Right atrium auricular region (tissue), 2 donors: ENCODE results near the gene MTERF4. TPM values are rescaled to one million over a fixed set of nuclear protein-coding genes. Genes with fewer than 3 reads are reported as not detected.

Experiments used
- DNase-seq: peaks from one replicate; pipeline ENCODE4 v3.0.0-alpha.2; 2019; ENCODE audit warnings: low spot score
- H3K27ac ChIP-seq, 2 donors: fragments of 200-600 bp; sonication (generic); 1 replicate in 1 of 2; 2 replicates in 1 of 2; pipeline ENCODE4 v1.5.1; 2016 to 2019
- H3K27me3 ChIP-seq, 2 donors: fragments of 200-600 bp; sonication (generic); one replicate each; pipeline versions ENCODE4 v1.5.1 to v1.6.0; 2017 to 2019
- H3K36me3 ChIP-seq: fragments of 200-600 bp; sonication (generic); one replicate; pipeline ENCODE4 v1.5.1; 2016
- H3K4me1 ChIP-seq, 2 donors: fragments of 200-600 bp; sonication (generic); one replicate each; pipeline versions ENCODE4 v1.5.1 to v1.6.0; 2017 to 2019
- H3K4me3 ChIP-seq, 2 donors: fragments of 200-600 bp; sonication (generic); 1 replicate in 1 of 2; 2 replicates in 1 of 2; pipeline ENCODE4 v1.5.1; 2017 to 2019; ENCODE audit warnings: mild to moderate bottlenecking in 1 of 2, moderate library complexity in 1 of 2
- H3K9me3 ChIP-seq, 2 donors: fragments of 200-600 bp; sonication (generic); one replicate each; pipeline ENCODE4 v1.5.1; 2019
- CTCF ChIP-seq, 2 donors: fragments of 200-600 bp; sonication (generic); IDR thresholded peaks; one replicate each; pipeline ENCODE4 v1.5.1; 2019; ENCODE audit warnings: antibody characterized with exemption in 2 of 2
- total RNA-seq, 2 donors: library from RNA; depleted of rRNA; stranded (reverse); fragments of >200 nt; gene quantifications; one replicate each; pipeline ENCODE4 v1.1.0, GENCODE V29; 2016

The MTERF4 gene
- total RNA-seq, 2 donors from 2014 or later = 20.6 to 25.3 TPM

DNA sequence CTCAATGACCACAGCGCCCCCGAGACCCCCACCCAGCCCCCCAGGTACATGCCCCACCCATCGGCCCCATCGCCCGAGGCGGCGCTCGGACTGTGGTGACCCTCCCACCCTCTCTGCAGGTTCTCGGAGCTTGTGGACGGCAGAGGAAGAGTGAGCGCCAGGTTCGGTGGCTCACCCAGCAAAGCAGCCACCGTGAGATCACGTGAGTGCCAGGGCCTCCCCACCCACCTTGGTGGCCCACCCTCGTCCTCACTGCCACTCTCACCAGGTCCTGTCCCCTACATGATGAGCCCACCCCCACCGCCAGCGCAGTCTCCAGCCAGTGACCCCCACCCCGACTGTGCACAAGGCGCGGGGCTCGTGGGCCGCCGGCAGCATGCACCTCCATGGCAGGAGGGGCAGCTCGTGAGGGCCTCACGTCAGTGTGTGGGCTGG is 30.4 kb downstream of the MTERF4 start:
- Histone ChIP-seq H3K27me3 (no peaks in the 10 kb centered on the region), H3K27ac (no peak overlapping the region), H3K4me1 (no peaks in the 10 kb centered on the region), H3K4me3 (no peak overlapping the region), H3K9me3 (no peaks in the 10 kb centered on the region), H3K36me3 (peaks cover 29% of the 10 kb centered on the region)
- DNase-seq = no peak
- no peak for TF ChIP-seq CTCF (IDR thresholded peaks at IDR 0.05)

DNA sequence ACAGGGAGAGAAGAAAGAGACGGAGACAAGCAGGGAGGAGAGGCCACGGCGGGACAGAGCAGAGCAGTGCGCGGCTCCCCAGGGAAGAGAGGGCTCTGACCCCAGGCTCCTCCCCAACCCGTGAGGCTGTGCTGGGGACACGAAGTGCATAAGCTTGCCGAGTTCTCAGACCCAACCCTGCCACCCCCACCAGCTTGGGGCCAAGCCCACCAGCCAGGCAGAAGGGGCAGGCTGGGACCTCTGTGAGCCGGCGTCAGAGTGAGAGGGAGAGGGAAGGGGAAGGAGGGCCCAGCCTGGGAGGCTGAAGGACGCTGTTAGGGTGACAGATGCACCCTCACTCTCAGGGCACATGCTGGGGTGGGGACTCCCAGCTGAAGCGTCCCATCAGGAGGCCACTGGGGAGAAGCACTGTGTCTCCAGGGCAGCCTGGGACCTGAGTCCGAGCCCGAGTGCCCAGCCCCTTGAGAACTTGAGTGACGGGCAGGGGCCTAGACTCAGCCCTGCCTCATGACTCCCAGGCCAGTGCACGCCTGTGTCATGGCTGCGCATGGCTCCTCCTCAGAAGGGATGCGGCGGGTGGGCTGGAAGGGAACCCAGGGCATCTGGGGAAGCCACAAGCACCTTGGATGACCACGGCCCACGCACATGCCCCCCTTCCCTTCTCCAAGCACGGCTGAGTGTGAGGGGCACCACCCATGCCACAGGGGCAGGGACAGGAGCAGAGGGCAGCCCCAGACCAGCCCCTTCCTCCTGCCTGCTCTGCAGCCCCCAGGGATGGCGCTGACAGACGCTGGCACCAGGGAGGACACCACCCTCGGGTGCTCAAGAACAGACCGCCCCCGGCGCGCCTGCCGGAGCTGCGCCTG is 31.0 kb downstream of the MTERF4 start:
- Histone ChIP-seq H3K36me3 (peaks cover 29% of the 10 kb centered on the region), H3K27ac (no peak overlapping the region), H3K4me1 (no peaks in the 10 kb centered on the region), H3K27me3 (no peaks in the 10 kb centered on the region), H3K4me3 (no peak overlapping the region), H3K9me3 (no peaks in the 10 kb centered on the region)
- DNase-seq = no peak
- no peak for TF ChIP-seq CTCF (IDR thresholded peaks at IDR 0.05)

- Histone ChIP-seq H3K36me3 (peaks cover 26% of the 10 kb centered on the region), H3K9me3 (no peaks in the 10 kb centered on the region)
- DNase-seq = no peak
These were observed 31.7 kb downstream of the MTERF4 start for GRCh38 chr2:241070361-241070760.

DNA sequence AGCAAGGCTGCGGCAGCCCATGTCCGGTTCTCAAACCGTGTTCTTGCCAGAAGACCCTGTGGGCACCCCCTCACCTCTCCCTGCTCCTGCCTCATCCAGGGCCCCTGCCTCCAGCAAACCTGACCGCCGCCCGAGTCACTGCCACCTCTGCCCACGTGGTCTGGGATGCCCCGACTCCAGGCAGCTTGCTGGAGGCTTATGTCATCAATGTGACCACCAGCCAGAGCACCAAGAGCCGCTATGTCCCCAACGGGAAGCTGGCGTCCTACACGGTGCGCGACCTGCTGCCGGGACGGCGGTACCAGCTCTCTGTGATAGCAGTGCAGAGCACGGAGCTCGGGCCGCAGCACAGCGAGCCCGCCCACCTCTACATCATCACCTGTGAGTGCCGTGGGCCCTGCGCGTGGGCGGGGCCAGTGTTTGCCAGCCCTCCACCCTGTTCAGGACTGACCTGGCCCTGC is 32.2 kb downstream of the MTERF4 start:
- peaks cover 21% of the 10 kb centered on the region for H3K36me3 ChIP-seq

More at GRCh38 chr2:241070361-241070760, 31.7 kb downstream of the MTERF4 start:
- TF ChIP-seq CTCF (IDR thresholded peaks at IDR 0.05) = no peak
- H3K4me3 ChIP-seq = no peak overlapping the region
- no peak overlapping the region for H3K27ac ChIP-seq
- H3K4me1 ChIP-seq = no peaks in the 10 kb centered on the region
- H3K27me3 ChIP-seq = no peaks in the 10 kb centered on the region

DNA sequence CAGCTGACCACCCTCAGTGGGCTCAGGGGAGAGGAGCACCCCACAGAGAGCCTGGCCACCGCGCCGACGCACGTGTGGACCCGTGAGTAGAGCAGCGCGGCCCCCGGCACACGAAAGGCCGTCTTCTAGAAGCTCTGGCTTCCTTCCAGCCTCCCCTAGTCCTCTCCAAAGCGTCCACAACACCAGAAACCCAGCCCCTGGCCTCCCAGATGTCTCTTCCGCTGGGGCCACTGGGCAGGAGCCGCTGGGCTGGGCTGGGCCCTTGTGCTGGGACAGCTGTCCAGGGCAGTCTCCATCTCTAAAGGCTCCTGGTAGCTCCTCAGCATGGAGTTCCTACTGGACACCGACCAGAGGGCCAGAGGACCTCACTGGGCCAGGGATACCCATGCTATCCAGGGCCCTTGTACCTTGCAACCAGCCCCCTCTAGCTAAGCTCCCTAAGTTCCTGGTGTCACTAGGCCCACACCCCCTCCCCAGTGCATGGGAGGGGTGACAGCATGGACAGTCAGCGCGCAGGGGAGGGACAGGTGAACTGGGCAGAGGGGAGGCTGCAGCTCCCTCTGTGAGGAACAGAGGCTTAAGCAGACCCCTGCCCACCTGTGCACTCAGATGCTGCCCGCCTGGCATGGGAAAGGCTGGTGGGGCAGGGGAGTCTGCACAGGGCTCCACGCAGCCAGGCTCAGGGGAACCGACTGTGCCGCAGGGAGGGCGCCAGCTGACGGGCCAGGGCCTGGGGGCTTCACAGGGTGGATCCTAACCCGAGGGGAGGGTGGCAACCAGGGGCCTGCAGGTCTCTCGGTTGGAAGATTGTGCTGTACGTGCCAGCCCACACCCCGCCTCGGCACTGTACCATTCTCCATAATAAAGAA is 32.9 kb downstream of the MTERF4 start:
- H3K27ac ChIP-seq = no peak overlapping the region
- no peaks in the 10 kb centered on the region for H3K4me1 ChIP-seq
- no peak overlapping the region for H3K4me3 ChIP-seq
- H3K9me3 ChIP-seq = no peaks in the 10 kb centered on the region
- TF ChIP-seq CTCF (IDR thresholded peaks at IDR 0.05) = no peak
- no peak for DNase-seq
- peaks cover 14% of the 10 kb centered on the region for H3K36me3 ChIP-seq
- no peaks in the 10 kb centered on the region for H3K27me3 ChIP-seq

More for the DNA sequence above, 32.2 kb downstream of the MTERF4 start:
- Histone ChIP-seq H3K4me1 (no peaks in the 10 kb centered on the region), H3K27ac (no peak overlapping the region), H3K9me3 (no peaks in the 10 kb centered on the region), H3K4me3 (no peak overlapping the region), H3K27me3 (no peaks in the 10 kb centered on the region)
- no peak for DNase-seq
- no peak for TF ChIP-seq CTCF (IDR thresholded peaks at IDR 0.05)
